Limb (tissue), 2 donors: ENCODE data around the gene AGBL5.

ENCODE experiments used
- DNase-seq, 2 donors: peaks; one replicate each; pipeline ENCODE4 v3.0.0-alpha.2; 2016; ENCODE audit errors: extremely low spot score in 2 of 2

Gene AGBL5

GRCh38 chr2:27078267-27079194 is 27.1 kb downstream of the AGBL5 start, which contains the start of gene EMILIN1:
EMILIN1 (plus strand) TSS chr2:27078615; CDS start chr2:27079066, 451 bp downstream.
- DNase-seq = peak; percentile 91 to 94

- DNase-seq = no peak
Observed at GRCh38 chr2:27079233-27080139, 28.0 kb downstream of the AGBL5 start.

GRCh38 chr2:27080140-27080469 is 28.6 kb downstream of the AGBL5 start:
- DNase-seq = no peak

GRCh38 chr2:27080603-27080936 is 29.1 kb downstream of the AGBL5 start:
- DNase-seq = no peak

- no peak for DNase-seq
Observed at GRCh38 chr2:27081984-27082772, 30.7 kb downstream of the AGBL5 start.

- DNase-seq = no peak
Observed at GRCh38 chr2:27082773-27083409, 31.4 kb downstream of the AGBL5 start.

- no peak for DNase-seq
Observed at GRCh38 chr2:27083410-27084296, 32.2 kb downstream of the AGBL5 start.

- DNase-seq = no peak
Observed at GRCh38 chr2:27084297-27085061, 33.0 kb downstream of the AGBL5 start.

GRCh38 chr2:27085062-27085672 is 33.7 kb downstream of the AGBL5 start:
- DNase-seq = no peak

- peak in 1 of 2 donors; percentile 70 for DNase-seq
Observed at GRCh38 chr2:27085673-27086089, 34.2 kb downstream of the AGBL5 start.

GRCh38 chr2:27086090-27086723 is 34.7 kb downstream of the AGBL5 start:
- DNase-seq = peak; percentile 95 to 99

- DNase-seq = peak in 1 of 2 donors; percentile 54
Observed at GRCh38 chr2:27086724-27087593, 35.5 kb downstream of the AGBL5 start, which contains the start of gene KHK. KHK (plus strand) TSS chr2:27086772; CDS start chr2:27087260, 488 bp downstream.

- DNase-seq = no peak
Observed at GRCh38 chr2:27087823-27088410, 36.4 kb downstream of the AGBL5 start.

GRCh38 chr2:27088634-27089033 is 37.2 kb downstream of the AGBL5 start:
- no peak for DNase-seq

GRCh38 chr2:27089111-27089954 is 37.9 kb downstream of the AGBL5 start:
- no peak for DNase-seq
